ENCODE measurements around the gene BEX5.
"Not testable (repeated sequence)": the region's sequence is repeated elsewhere in the genome, so short reads cannot be mapped to it uniquely, and the experiment has no call there.

The BEX5 gene

DNA sequence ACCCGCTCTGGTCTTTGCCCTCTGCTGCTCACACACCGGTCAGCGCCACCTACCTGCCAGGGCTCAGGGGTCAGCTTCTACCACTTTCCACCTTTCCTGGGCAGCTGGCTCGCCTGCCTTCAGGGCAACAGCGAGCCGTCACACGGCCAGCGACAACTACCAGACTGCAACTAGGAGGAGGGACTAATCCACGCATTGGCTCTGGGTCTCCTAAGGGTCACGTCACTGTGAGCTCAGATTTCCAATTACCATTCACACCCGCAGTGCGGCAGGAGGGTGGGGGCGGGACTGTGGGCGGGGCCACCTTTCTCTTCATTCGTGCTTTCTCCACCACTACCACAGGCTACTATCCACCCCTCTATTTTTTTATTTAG, at the start of gene BEX5:
Gene BEX5, minus strand, starts transcription at position 172 of the 374 bp plus-strand sequence. CDS start 1,712 bp downstream, outside the sequence.
- no peak for DNase-seq (ENCODE audit: extremely low read depth in 1 of 2, low read depth in 1 of 2)

DNA sequence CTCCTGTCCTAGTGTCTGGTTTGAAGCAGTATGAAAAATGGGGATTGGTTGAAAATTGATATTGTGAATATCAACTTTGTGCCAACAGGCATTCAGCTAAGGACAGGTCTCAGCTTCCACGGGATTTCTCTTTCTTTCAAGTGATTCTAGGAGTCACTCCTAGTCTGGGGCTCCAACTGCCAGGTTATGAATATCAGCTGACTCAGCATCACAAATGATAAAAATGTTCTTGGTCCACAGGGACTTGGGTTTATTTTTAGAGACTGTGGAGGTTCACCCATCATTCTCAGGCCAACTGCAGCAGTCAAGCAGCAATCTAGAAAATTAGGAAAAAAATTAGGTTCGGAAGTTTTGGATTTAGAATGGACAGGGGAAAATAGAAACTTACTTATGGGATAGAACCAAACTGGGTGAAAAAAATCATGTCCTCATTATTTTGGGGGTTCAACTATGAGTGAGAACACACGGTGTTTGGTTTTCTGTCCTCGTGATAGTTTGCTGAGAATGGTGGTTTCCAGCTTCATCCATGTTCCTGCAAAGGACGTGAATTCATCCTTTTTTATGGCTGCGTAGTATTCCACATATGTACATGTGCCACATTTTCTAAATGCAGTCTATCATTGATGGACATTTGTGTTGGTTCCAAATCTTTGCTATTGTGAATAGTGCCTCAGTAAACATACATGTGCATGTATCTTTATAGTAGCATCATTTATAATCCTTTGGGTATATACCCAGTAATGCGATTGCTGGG, 30.4 kb upstream of the BEX5 start:
- no peak for DNase-seq (ENCODE audit: extremely low read depth in 1 of 2, low read depth in 1 of 2)

DNA sequence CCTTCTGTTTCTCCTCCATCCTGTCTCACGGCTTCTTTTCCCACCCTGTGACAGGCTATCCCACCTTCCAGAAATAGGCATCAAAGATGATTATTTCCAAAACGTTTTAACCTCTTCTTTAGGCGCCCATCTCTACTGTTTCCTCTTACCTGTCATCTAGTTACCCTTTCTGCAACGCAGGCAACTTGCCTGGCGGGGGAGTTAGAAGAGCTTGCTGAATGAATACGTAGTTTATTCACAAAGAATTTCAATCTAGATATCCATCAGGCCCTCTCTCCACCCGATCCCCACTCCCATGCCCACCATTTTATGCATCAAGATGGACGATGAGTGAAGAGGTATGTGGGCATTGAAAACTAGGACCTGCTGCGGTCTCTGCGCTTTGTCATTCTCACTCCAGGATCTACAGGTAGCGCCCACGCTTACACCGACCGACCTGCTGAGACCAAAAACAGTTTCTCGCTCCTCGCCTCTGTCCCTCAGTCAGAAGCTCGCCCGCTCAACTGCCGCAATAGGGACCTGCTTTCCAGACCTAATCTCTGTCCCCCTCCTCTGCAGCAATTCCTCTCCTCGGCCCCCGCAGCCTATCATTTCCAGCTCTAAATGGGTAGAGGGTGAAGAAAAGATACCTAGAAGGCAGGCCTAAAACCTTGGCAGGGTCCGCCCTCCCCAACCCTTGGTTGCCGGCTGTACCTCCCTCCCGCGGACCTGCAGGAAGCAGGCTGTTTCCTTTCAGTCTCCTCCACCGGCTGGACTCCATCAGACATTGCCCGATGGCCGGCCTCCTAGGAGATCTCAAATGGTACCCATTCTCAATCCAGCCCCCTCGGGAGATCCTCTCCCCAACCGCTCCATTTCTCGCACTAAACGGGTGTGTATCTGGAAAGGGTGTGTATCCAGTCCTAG, 624 bp downstream of the BEX5 start:
- no peak for DNase-seq (ENCODE audit: extremely low read depth in 1 of 2, low read depth in 1 of 2)

GRCh38 chrX:102154218-102154860, 1.4 kb downstream of the BEX5 start:
- DNase-seq (ENCODE audit: extremely low read depth in 1 of 2, low read depth in 1 of 2): no peak

DNA sequence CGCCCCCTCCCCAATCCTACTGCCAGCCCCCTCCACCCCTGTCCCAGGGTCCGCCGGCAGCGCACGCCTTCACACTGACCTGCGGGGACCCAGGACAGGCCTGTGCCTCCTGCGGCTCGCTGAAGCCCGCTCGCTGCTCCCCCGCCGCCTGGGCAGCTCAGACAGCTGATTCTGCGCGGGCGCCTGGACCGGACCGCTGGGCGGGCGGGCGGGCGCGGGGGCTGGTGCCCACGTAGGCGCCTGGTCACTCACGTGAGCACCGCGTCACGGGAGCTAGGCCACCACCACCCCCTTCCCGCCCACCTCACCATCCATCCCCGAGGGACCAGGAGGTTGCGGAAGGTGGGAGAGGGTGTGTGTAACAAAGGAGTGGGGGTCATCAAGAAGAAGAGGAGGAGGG, 13.5 kb downstream of the BEX5 start, which contains the start of gene TCEAL6:
Gene TCEAL6, minus strand, starts transcription at position 208 of the 400 bp plus-strand sequence.
- DNase-seq (ENCODE audit: extremely low read depth in 1 of 2, low read depth in 1 of 2): not testable (repeated sequence)

- DNase-seq (ENCODE audit: extremely low read depth in 1 of 2, low read depth in 1 of 2): not testable (repeated sequence)
Measured at GRCh38 chrX:102141631-102142030, 14.1 kb downstream of the BEX5 start.

DNA sequence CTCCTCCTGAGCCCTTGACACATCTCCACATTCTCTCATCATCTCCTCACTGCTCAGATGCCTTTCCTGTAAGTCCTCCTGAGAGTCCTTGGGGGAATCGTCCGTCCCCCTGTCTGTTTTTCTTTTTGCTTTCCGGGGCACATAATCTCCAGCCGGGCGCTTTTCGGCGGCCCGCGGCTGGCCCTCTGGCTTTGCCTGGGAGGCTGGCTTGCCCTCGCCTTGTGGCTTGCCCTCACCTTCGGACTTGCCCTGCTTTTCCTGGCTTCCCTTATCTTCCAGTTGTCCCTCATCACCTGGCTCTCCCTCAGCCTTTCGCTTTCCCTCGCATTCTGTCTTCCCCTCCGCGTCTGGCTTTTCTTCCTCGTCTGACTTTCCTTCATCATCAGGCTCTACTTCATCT, 14.9 kb downstream of the BEX5 start:
- not testable (repeated sequence) for DNase-seq (ENCODE audit: extremely low read depth in 1 of 2, low read depth in 1 of 2)

- no peak for DNase-seq (ENCODE audit: extremely low read depth in 1 of 2, low read depth in 1 of 2)
Measured at GRCh38 chrX:102138064-102138463, 17.7 kb downstream of the BEX5 start.

- DNase-seq (ENCODE audit: extremely low read depth in 1 of 2, low read depth in 1 of 2): no peak
Measured at GRCh38 chrX:102129473-102129872, 26.3 kb downstream of the BEX5 start.

DNA sequence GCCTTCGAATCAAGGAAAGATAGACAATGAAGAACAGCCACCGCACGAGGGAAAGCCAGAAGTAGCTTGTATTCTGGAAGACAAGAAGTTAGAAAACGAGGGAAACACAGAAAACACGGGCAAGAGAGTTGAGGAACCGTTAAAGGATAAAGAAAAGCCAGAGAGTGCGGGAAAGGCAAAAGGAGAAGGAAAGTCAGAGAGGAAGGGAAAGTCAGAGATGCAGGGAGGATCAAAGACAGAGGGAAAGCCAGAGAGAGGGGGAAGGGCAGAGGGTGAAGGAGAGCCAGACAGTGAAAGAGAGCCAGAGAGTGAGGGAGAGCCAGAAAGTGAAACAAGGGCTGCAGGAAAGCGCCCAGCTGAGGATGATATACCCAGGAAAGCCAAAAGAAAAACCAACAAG, 28.9 kb downstream of the BEX5 start:
- DNase-seq (ENCODE audit: extremely low read depth in 1 of 2, low read depth in 1 of 2): no peak

DNA sequence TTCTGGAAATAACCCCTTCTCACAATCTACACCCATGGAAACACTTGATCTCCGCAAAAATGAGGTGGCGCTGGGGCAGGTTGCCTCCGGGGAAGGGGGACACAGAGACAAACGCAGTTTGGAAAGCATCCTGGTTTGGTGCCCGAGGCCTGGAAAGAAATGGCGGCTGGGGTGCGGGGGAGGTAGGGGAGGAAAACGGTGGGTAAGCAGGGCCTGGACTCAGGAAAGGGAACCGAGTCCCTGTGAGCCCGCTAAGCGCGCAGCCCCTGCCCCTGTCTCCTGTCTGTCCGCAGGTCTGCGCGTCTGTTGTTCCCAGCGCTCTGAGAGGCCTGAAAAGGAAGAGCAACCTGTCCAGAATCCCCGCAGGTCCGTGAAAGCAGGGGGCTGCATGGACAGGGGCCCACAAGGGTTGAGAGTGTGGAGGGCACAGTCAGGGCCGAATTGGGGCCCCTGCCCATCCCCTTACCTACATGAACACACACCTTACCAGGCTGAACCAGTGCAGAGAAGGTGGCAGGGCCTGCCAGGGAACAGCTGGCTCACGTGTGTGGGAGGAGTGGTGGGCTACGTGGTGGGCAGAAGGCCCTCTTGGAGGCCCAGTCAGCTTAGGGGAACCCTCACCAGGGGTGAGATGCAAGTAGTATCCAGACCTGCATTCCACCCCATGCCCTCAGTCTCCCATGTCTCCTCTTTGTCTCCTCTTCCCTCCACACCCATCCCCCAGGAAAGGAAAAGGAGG, 29.5 kb downstream of the BEX5 start:
- not testable (repeated sequence) for DNase-seq (ENCODE audit: extremely low read depth in 1 of 2, low read depth in 1 of 2)

GRCh38 chrX:102125436-102125835, 30.3 kb downstream of the BEX5 start, which contains the start of gene TCEAL2:
Gene TCEAL2, plus strand, starts transcription at chrX:102125679. Its CDS starts 1,152 bp downstream, at chrX:102126831.
- not testable (repeated sequence) for DNase-seq (ENCODE audit: extremely low read depth in 1 of 2, low read depth in 1 of 2)

DNA sequence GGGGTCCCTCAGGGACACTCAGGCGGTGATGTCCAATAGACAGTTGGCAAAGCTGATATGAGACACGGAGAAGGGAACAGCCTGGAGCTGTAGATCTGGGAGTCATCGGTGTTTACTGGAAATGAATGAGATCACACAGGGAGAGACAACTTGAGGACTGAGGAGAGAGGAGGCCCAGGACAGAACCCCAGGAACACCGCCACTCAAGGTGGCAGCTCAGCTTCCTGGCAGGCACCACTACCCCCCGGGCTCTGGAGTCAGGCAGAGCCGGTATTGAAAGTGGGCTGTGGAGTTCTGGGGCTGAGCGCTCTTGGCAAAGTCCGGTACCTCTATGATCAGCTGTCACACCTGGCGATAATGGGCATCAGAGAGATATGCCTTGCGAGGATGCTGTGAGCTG, 30.8 kb downstream of the BEX5 start:
- DNase-seq (ENCODE audit: extremely low read depth in 1 of 2, low read depth in 1 of 2): not testable (repeated sequence)

DNA sequence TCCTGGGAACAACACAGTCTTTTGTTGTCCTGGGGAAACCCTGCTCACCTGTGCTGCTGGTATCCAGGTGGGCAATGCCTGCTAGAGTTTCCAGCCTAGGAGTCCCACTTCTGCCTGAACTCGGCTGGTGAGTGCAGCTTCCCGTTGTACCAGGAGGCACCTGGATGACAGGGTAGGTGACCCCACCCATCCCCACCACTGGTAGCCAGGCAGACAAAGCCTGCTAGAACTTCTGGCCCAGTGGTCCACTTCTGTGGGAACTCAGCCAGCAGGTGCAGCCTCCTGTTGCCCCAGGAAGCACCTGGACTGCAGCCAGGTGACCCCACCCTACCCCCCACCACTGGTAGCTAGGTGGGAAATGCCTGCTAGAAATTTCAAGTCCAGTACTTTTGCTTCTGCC, 40.0 kb downstream of the BEX5 start:
- no peak for DNase-seq (ENCODE audit: extremely low read depth in 1 of 2, low read depth in 1 of 2)

DNA sequence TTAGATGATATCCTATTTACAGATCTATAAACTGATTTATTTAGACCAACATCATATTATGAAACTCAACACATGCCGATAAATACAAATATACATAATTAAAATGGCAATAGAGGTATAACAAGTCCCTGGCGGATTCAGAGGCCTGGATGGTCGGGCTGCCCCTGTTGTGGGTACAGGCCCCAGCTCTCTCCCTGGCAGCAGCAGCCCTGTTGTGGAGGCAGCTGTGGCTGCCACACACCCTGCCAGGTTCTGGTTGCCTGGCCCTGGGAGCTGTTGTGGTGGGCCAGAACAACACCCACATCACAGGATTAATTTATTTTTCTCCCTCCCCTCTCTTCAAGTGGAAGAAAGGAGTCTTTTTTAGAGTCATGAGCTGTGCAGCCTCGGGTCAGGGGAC, 42.4 kb downstream of the BEX5 start:
- no peak for DNase-seq (ENCODE audit: extremely low read depth in 1 of 2, low read depth in 1 of 2)
